SK-N-SH (cell line): ENCODE results near the gene C1orf141. TPM values are rescaled to one million over a fixed set of nuclear protein-coding genes. Genes with fewer than 3 reads are reported as not detected.
"Not testable (repeated sequence)": the region's sequence is repeated elsewhere in the genome, so short reads cannot be mapped to it uniquely, and the experiment has no call there.

Experiments used
- CTCF ChIA-PET: fragments of 300-600, 350-600 bp; formaldehyde crosslinking; extraction: SDS; loops from one replicate; lab custom pipeline; 2021; lab: Yijun Ruan, JAX
- POLR2A ChIA-PET: fragments of 350-600 bp; sonication (Branson Sonifier 250); formaldehyde crosslinking; extraction: SDS; loops from one replicate; lab custom pipeline; 2020; ENCODE audit warnings: antibody characterized with exemption, inconsistent platforms; lab: Yijun Ruan, JAX
- DNase-seq: peaks from one replicate; pipeline ENCODE4 v3.0.0; 2012
- H2AFZ ChIP-seq: fragments of 200-600 bp; sonication (generic); 2 replicates; pipeline ENCODE4 v1.8.1; 2016; ENCODE audit warnings: antibody characterized with exemption, mild to moderate bottlenecking, low read depth
- H3F3A ChIP-seq: fragments of 200-600 bp; sonication (generic); replicated peaks from 2 replicates; pipeline ENCODE3; 2016; ENCODE audit warnings: antibody characterized with exemption, mild to moderate bottlenecking; ENCODE audit not compliant: insufficient read depth
- H3K27ac ChIP-seq, 2 experiments: fragments of 200-500 bp in 1 of 2; fragments of 200-600 bp in 1 of 2; sonication (Bioruptor generic) in 1 of 2; sonication (generic), shearing (Covaris generic) in 1 of 2; 2 replicates each; pipeline versions ENCODE4 v1.5.1 to v1.6.1; 2014 to 2016; ENCODE audit warnings: low read depth in 2 of 2, inconsistent platforms in 1 of 2, low read length in 1 of 2, mild to moderate bottlenecking in 1 of 2, mixed read lengths in 1 of 2
- H3K27me3 ChIP-seq: fragments of 200-600 bp; sonication (generic), shearing (Covaris generic); 2 replicates; pipeline ENCODE4 v1.6.1; 2016; ENCODE audit warnings: mixed run types; ENCODE audit not compliant: insufficient read depth
- H3K36me3 ChIP-seq, 2 experiments: fragments of 200-500 bp in 1 of 2; fragments of 200-600 bp in 1 of 2; sonication (Bioruptor generic) in 1 of 2; sonication (generic) in 1 of 2; replicated peaks in 1 of 2; 2 replicates each; pipeline versions ENCODE3 to v1.5.1; 2014 to 2016; ENCODE audit warnings: low read length in 1 of 2, mild to moderate bottlenecking in 1 of 2; ENCODE audit not compliant: insufficient read depth in 2 of 2, control insufficient read depth in 1 of 2
- H3K4me1 ChIP-seq, 2 experiments: fragments of 200-500 bp in 1 of 2; fragments of 200-600 bp in 1 of 2; sonication (Bioruptor generic) in 1 of 2; sonication (generic), shearing (Covaris generic) in 1 of 2; 2 replicates each; pipeline versions ENCODE4 v1.5.1 to v1.6.1; 2014 to 2016; ENCODE audit warnings: low read depth in 1 of 2, low read length in 1 of 2, mixed run types in 1 of 2; ENCODE audit not compliant: insufficient read depth in 2 of 2, control insufficient read depth in 1 of 2
- H3K4me2 ChIP-seq: fragments of 200-600 bp; sonication (generic), shearing (Covaris generic); 2 replicates; pipeline ENCODE4 v1.6.1; 2017; ENCODE audit warnings: mixed run types
- H3K4me3 ChIP-seq, 2 experiments: fragments of 200-500 bp in 1 of 2; fragments of 200-600 bp in 1 of 2; sonication (Bioruptor generic) in 1 of 2; sonication (generic), shearing (Covaris generic) in 1 of 2; 2 replicates each; pipeline versions ENCODE4 v1.5.1 to v1.8.1; 2014 to 2016; ENCODE audit warnings: low read depth in 2 of 2, inconsistent platforms in 1 of 2, low read length in 1 of 2, mild to moderate bottlenecking in 1 of 2, mixed read lengths in 1 of 2, moderate library complexity in 1 of 2
- H3K79me2 ChIP-seq: fragments of 200-600 bp; sonication (generic); 2 replicates; pipeline ENCODE4 v1.8.1; 2017; ENCODE audit warnings: mild to moderate bottlenecking; ENCODE audit not compliant: insufficient read depth
- H3K9ac ChIP-seq: fragments of 200-600 bp; sonication (generic); 2 replicates; pipeline ENCODE4 v1.6.1; 2017; ENCODE audit warnings: mixed run types
- H3K9me2 ChIP-seq: fragments of 200-600 bp; sonication (generic); 2 replicates; pipeline ENCODE4 v1.6.1; 2017; ENCODE audit warnings: mixed run types
- H3K9me3 ChIP-seq: fragments of 200-600 bp; sonication (generic); 2 replicates; pipeline ENCODE4 v1.6.1; 2017; ENCODE audit warnings: mixed run types, mild to moderate bottlenecking, moderate library complexity
- H4K20me1 ChIP-seq: fragments of 200-600 bp; sonication (generic); 2 replicates; pipeline ENCODE4 v1.6.1; 2017; ENCODE audit warnings: mild to moderate bottlenecking, mixed run types; ENCODE audit not compliant: insufficient read depth
- CHD2 ChIP-seq: fragments of 150-350 bp; IDR thresholded peaks from 2 replicates; pipeline ENCODE4 v1.6.1; 2018; ENCODE audit warnings: low read length; ENCODE audit not compliant: partially characterized antibody
- MEF2A ChIP-seq: IDR thresholded peaks from 2 replicates; pipeline ENCODE4 v1.4.0; 2012; ENCODE audit warnings: low read depth, borderline replicate concordance
- MXI1 ChIP-seq: IDR thresholded peaks from 2 replicates; pipeline ENCODE4 v1.6.1; 2012; ENCODE audit warnings: mild to moderate bottlenecking, low read depth, low read length, improper control_type of control experiment
- NFIC ChIP-seq: IDR thresholded peaks from 2 replicates; pipeline ENCODE4 v1.4.0; 2012; ENCODE audit warnings: borderline replicate concordance
- POLR2AphosphoS5 ChIP-seq: IDR thresholded peaks from 2 replicates; pipeline ENCODE4 v1.6.1; 2012; ENCODE audit warnings: low read depth, low read length
- RAD21 ChIP-seq: IDR thresholded peaks from 2 replicates; pipeline ENCODE4 v1.6.1; 2012; ENCODE audit warnings: mild to moderate bottlenecking, low read length
- RCOR1 ChIP-seq: fragments of 150-350 bp; IDR thresholded peaks from 2 replicates; pipeline ENCODE4 v1.6.1; 2017; ENCODE audit warnings: antibody characterized with exemption, low read length
- RFX5 ChIP-seq: IDR thresholded peaks from 2 replicates; pipeline ENCODE4 v1.6.1; 2012; ENCODE audit warnings: mild to moderate bottlenecking, improper control_type of control experiment, low read length
- SMC3 ChIP-seq: IDR thresholded peaks from 2 replicates; pipeline ENCODE4 v1.6.1; 2012; ENCODE audit warnings: low read depth, low read length, improper control_type of control experiment
- TAF1 ChIP-seq: IDR thresholded peaks from 2 replicates; pipeline ENCODE4 v1.6.1; 2012; ENCODE audit warnings: low read depth, mild to moderate bottlenecking, low read length, moderate library complexity, borderline replicate concordance
- TCF12 ChIP-seq: IDR thresholded peaks from 2 replicates; pipeline ENCODE4 v1.4.0; 2012
- TEAD4 ChIP-seq: IDR thresholded peaks from 2 replicates; pipeline ENCODE4 v1.4.0; 2012; ENCODE audit warnings: mild to moderate bottlenecking, borderline replicate concordance; ENCODE audit not compliant: insufficient read depth
- YY1 ChIP-seq: IDR thresholded peaks from 2 replicates; pipeline ENCODE4 v1.4.0; 2012; ENCODE audit warnings: low read depth, mild to moderate bottlenecking
- WGBS: methylation state at CpG from one replicate; pipeline ENCODE4 v1.1.6; 2017; ENCODE audit warnings: low lambda C conversion rate; 5-methylcytosine and 5-hydroxymethylcytosine counted together
- polyA plus RNA-seq, 3 experiments: library from polyadenylated mRNA; depleted of rRNA; stranded (reverse); fragments of >200 nt; gene quantifications; 2 replicates each; pipeline ENCODE4 v1.2.3, GENCODE V29; 2012
- TF ChIP-seq, protein P1 (sequence below): fragments of 200-600 bp; sonication (generic); IDR thresholded peaks from 2 replicates; pipeline ENCODE4 v1.6.1; 2017; ENCODE audit warnings: antibody characterized with exemption, mild to moderate bottlenecking, moderate library complexity
- TF ChIP-seq, protein P2 (sequence below): IDR thresholded peaks from 2 replicates; pipeline ENCODE4 v1.4.0; 2012; ENCODE audit warnings: low read depth, borderline replicate concordance
- TF ChIP-seq, protein P3 (sequence below): IDR thresholded peaks from 2 replicates; pipeline ENCODE4 v1.4.0; 2012; ENCODE audit warnings: low read depth, borderline replicate concordance

C1orf141 gene
- polyA plus RNA-seq, 1 of the 3 experiments (the other 2 are of a cell fraction), result not detected

DNA sequence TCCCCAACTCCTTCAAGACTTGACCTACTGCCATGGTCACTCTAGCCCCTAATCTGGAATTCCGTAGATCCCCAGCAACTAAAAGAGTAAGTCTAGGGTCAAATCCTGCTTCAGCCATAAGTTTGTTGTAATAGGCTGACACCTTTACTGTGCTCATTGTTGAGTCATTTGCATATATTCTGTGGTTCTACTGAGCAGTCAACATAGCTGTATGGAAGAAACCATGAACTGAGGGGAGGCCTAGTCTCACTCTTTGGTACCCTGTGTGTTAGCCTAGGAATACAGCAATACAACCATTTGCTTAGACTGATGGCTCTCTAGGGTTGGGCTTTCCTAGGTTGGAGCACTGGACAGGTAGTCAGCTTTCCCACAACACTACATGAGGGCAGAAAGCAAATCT, 57.2 kb downstream of the C1orf141 start:
- TF ChIP-seq POLR2AphosphoS5, result no peak
- TF ChIP-seq CHD2, result no peak
- no peak for TF ChIP-seq RAD21
- Histone ChIP-seq H4K20me1 (no peaks in the 10 kb centered on the region), H3K4me2 (no peak overlapping the region), H3K36me3 (no peaks in the 10 kb centered on the region), H3K79me2 (no peaks in the 10 kb centered on the region), H3F3A (no peaks in the 10 kb centered on the region), H2AFZ (no peak overlapping the region), H3K9me2 (no peaks in the 10 kb centered on the region), H3K27me3 (no peaks in the 10 kb centered on the region), H3K4me1 (no peaks in the 10 kb centered on the region), H3K27ac (no peak overlapping the region), H3K4me3 (no peak overlapping the region), H3K9me3 (no peaks in the 10 kb centered on the region), H3K9ac (no peak overlapping the region)
- ChIA-PET CTCF (no interaction called here), POLR2A (no interaction called here)
- 61% methylated on average over 1 of the region's 1 CpG for WGBS
- no peak for DNase-seq

DNA sequence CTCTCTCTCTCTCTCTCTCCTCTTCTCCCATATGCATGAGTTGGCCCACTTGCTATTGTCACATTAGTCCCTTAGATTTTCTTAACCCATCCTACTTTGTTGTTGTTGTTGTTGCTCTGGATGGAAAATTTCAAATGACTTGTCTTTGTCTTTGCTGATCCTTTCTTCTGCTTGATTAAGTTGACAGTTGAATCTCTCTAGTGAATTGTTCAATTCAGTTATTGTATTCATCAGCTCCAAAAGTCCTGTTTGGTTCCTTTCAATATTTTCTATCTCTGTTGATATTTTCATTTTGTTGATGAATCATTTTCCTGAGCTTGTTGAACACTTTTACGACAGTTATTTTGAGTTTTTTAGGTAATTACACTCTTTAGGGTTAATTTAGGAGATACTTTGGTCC, 62.0 kb downstream of the C1orf141 start:
- DNase-seq, result no peak
- ChIA-PET POLR2A (no interaction called here), CTCF (interaction anchor here (1.3 kb wide), 1 partner anchor 77 kb away, joined by 3 read pairs; no protein-coding TSS in a partner anchor)
- H3K27ac ChIP-seq, result no peak overlapping the region
- H3K36me3 ChIP-seq, result no peaks in the 10 kb centered on the region
- WGBS, result 43% methylated on average over 1 of the region's 1 CpG
- no peaks in the 10 kb centered on the region for H4K20me1 ChIP-seq
- no peaks in the 10 kb centered on the region for H3K27me3 ChIP-seq
- no peaks in the 10 kb centered on the region for H3F3A ChIP-seq
- no peaks in the 10 kb centered on the region for H3K79me2 ChIP-seq
- TF ChIP-seq YY1 (no peak), POLR2AphosphoS5 (no peak), TCF12 (no peak), TAF1 (no peak), NFIC (no peak), SMC3 (no peak), RCOR1 (no peak), RAD21 (no peak), TEAD4 (no peak), MXI1 (no peak), MEF2A (no peak), RFX5 (no peak)
- TF ChIP-seq, protein P1, sequence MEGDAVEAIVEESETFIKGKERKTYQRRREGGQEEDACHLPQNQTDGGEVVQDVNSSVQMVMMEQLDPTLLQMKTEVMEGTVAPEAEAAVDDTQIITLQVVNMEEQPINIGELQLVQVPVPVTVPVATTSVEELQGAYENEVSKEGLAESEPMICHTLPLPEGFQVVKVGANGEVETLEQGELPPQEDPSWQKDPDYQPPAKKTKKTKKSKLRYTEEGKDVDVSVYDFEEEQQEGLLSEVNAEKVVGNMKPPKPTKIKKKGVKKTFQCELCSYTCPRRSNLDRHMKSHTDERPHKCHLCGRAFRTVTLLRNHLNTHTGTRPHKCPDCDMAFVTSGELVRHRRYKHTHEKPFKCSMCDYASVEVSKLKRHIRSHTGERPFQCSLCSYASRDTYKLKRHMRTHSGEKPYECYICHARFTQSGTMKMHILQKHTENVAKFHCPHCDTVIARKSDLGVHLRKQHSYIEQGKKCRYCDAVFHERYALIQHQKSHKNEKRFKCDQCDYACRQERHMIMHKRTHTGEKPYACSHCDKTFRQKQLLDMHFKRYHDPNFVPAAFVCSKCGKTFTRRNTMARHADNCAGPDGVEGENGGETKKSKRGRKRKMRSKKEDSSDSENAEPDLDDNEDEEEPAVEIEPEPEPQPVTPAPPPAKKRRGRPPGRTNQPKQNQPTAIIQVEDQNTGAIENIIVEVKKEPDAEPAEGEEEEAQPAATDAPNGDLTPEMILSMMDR, result no peak
- TF ChIP-seq, protein P2, sequence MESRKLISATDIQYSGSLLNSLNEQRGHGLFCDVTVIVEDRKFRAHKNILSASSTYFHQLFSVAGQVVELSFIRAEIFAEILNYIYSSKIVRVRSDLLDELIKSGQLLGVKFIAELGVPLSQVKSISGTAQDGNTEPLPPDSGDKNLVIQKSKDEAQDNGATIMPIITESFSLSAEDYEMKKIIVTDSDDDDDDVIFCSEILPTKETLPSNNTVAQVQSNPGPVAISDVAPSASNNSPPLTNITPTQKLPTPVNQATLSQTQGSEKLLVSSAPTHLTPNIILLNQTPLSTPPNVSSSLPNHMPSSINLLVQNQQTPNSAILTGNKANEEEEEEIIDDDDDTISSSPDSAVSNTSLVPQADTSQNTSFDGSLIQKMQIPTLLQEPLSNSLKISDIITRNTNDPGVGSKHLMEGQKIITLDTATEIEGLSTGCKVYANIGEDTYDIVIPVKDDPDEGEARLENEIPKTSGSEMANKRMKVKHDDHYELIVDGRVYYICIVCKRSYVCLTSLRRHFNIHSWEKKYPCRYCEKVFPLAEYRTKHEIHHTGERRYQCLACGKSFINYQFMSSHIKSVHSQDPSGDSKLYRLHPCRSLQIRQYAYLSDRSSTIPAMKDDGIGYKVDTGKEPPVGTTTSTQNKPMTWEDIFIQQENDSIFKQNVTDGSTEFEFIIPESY, result no peak
- TF ChIP-seq, protein P3, sequence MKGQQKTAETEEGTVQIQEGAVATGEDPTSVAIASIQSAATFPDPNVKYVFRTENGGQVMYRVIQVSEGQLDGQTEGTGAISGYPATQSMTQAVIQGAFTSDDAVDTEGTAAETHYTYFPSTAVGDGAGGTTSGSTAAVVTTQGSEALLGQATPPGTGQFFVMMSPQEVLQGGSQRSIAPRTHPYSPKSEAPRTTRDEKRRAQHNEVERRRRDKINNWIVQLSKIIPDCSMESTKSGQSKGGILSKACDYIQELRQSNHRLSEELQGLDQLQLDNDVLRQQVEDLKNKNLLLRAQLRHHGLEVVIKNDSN, result no peak
- TF ChIP-seq, all 33 proteins: peak for 0
- Histone ChIP-seq H2AFZ (no peak overlapping the region), H3K4me1 (no peaks in the 10 kb centered on the region), H3K9me3 (no peaks in the 10 kb centered on the region), H3K9ac (no peak overlapping the region), H3K4me2 (no peak overlapping the region), H3K4me3 (no peak overlapping the region), H3K9me2 (no peaks in the 10 kb centered on the region)

DNA sequence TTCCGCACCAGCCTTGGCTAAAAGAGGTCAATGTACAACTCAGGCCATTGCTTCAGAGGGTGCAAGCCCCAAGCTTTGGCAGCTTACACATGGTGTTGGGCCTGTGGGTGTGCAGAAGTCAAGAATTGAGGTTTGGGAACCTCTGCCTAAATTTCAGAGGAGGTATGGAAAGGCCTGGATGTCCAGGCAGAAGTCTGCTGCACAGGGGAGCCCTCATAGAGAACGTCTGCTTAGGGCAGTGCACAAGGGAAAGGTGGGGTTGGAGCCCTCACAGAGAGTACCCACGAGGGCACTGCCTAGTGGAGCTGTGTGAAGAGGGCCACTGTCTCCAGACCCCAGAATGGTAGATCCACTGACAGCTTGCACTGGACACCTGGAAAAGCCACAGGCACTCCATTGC, 67.1 kb downstream of the C1orf141 start:
- H3F3A ChIP-seq, H3K27me3 ChIP-seq, H4K20me1 ChIP-seq, H3K27ac ChIP-seq, H3K36me3 ChIP-seq, DNase-seq, H3K9me2 ChIP-seq, H3K4me2 ChIP-seq, CTCF ChIA-PET, H2AFZ ChIP-seq, H3K4me3 ChIP-seq, H3K9me3 ChIP-seq, H3K9ac ChIP-seq, POLR2A ChIA-PET, H3K4me1 ChIP-seq, H3K79me2 ChIP-seq: not testable (repeated sequence)
- no CpG with 5 or more reads among the region's 3 CpGs for WGBS
